ENCODE results near the gene LYZL4.
A peak's percentile ranks its signal among the peaks of the same experiment; 100 is the strongest.

LYZL4 gene

GRCh38 chr3:42425736-42426407 is 15.5 kb upstream of the LYZL4 start:
- DNase-seq (ENCODE audit: low spot score): no peak

GRCh38 chr3:42424911-42425310 is 14.5 kb upstream of the LYZL4 start:
- no peak for DNase-seq (ENCODE audit: low spot score)

- DNase-seq (ENCODE audit: low spot score): no peak
Measured at GRCh38 chr3:42421818-42422796, 11.7 kb upstream of the LYZL4 start.

GRCh38 chr3:42419563-42419962 is 9.2 kb upstream of the LYZL4 start:
- DNase-seq (ENCODE audit: low spot score): no peak

GRCh38 chr3:42412526-42413155 is 2.2 kb upstream of the LYZL4 start:
- DNase-seq (ENCODE audit: low spot score): no peak

GRCh38 chr3:42411429-42411828 is 1.0 kb upstream of the LYZL4 start:
- no peak for DNase-seq (ENCODE audit: low spot score)

GRCh38 chr3:42408156-42408555 is 2.3 kb downstream of the LYZL4 start:
- no peak for DNase-seq (ENCODE audit: low spot score)

GRCh38 chr3:42406727-42407450 is 3.5 kb downstream of the LYZL4 start:
- no peak for DNase-seq (ENCODE audit: low spot score)

GRCh38 chr3:42405857-42406256 is 4.6 kb downstream of the LYZL4 start:
- no peak for DNase-seq (ENCODE audit: low spot score)

- DNase-seq (ENCODE audit: low spot score): no peak
Measured at GRCh38 chr3:42403737-42404136, 6.7 kb downstream of the LYZL4 start.

- no peak for DNase-seq (ENCODE audit: low spot score)
Measured at GRCh38 chr3:42402394-42403096, 7.9 kb downstream of the LYZL4 start.

- DNase-seq (ENCODE audit: low spot score): peak; percentile 26
Measured at GRCh38 chr3:42398080-42398479, 12.3 kb downstream of the LYZL4 start.

- DNase-seq (ENCODE audit: low spot score): no peak
Measured at GRCh38 chr3:42397644-42398043, 12.8 kb downstream of the LYZL4 start.

GRCh38 chr3:42394579-42395288 is 15.7 kb downstream of the LYZL4 start:
- peak; percentile 15 for DNase-seq (ENCODE audit: low spot score)

- DNase-seq (ENCODE audit: low spot score): no peak
Measured at GRCh38 chr3:42387802-42388651, 22.4 kb downstream of the LYZL4 start.

- no peak for DNase-seq (ENCODE audit: low spot score)
Measured at GRCh38 chr3:42381551-42382082, 28.8 kb downstream of the LYZL4 start.

- DNase-seq (ENCODE audit: low spot score): no peak
Measured at GRCh38 chr3:42377681-42378080, 32.7 kb downstream of the LYZL4 start.

- no peak for DNase-seq (ENCODE audit: low spot score)
Measured at GRCh38 chr3:42376344-42376798, 34.0 kb downstream of the LYZL4 start.

GRCh38 chr3:42375121-42375800 is 35.1 kb downstream of the LYZL4 start:
- DNase-seq (ENCODE audit: low spot score): no peak
